ENCODE measurements around the gene SF1. TPM values are rescaled to one million over a fixed set of nuclear protein-coding genes. Genes with fewer than 3 reads are reported as not detected.

The SF1 gene
- total and polyA plus RNA-seq, 9 of the 15 experiments (the other 6 are each of a cell fraction or from before 2014, with no cell fraction given): 13.1 to 334 (median 111) TPM

DNA sequence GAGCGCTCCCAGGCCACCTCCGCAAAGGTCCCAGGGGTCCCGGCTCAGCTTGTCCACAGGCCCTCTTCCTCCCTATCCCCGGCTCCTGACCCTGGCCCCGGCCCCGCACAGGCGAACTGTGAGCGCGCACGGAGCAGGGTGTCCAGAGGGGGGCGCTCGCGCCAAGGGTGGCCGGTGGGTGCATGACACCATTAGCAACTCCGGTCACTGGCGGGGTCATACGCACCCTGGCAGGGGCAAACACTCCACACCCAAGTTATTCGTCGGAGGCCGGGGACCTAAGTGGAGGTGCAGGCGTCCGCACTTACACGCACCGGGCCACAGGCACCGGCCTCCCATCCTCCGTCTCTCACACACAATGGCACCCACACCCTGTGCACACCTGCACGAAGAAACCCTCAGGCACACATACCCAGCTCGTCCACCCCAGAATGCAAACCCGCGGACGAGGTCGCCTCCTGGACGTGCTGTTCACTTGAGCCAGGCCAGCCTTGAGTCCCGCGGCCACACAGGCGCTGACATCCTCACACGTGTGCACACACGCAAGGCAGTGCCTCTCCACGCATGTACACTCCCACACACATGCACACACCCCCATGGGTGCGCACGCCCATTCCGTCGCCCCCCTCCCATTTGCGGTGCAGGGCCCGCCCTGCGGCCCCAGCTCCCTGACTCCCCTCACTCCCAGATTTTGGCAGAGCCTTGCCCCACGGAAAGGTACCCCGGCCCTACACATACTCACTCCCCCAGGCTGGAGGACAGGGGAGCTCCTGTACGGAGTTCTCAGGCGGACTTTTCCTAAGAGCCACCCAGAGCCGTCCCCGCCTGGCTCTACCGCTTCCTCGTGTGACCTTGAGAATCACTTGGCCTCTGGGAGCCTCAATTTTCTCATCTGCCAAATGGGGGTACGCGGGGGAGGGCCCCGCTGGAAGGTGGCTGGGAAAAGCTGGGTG lies 34.5 kb downstream of the SF1 start, which contains the start of gene RASGRP2 (continued):
- TF ChIP-seq, protein P1, sequence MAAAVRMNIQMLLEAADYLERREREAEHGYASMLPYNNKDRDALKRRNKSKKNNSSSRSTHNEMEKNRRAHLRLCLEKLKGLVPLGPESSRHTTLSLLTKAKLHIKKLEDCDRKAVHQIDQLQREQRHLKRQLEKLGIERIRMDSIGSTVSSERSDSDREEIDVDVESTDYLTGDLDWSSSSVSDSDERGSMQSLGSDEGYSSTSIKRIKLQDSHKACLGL (CRISPR knock-in tag; IDR thresholded peaks at IDR 0.05; ENCODE audit: borderline replicate concordance, poor library complexity, severe bottlenecking): no peak
- TF ChIP-seq ZNF444 (CRISPR knock-in tag; IDR thresholded peaks at IDR 0.05) (no peak), ATF1 (CRISPR knock-in tag; IDR thresholded peaks at IDR 0.05) (no peak), ATF1 (tag; IDR thresholded peaks at IDR 0.05) (peak; percentile 66), EWSR1 (IDR thresholded peaks at IDR 0.05; ENCODE audit: borderline replicate concordance, low read depth, partially characterized antibody) (no peak), ZNF699 (CRISPR knock-in tag; IDR thresholded peaks at IDR 0.05; ENCODE audit: insufficient replicate concordance) (no peak), SMARCE1 (IDR thresholded peaks at IDR 0.05) (peak; percentile 61; the same call in 1 of the 2 replicates), DPF2 (IDR thresholded peaks at IDR 0.05) (no peak; the same call in 1 of the 2 replicates)

Measured in K562 (cell line).